ENCODE data around the gene CGB1.
"Not testable (repeated sequence)": the region's sequence is repeated elsewhere in the genome, so short reads cannot be mapped to it uniquely, and the experiment has no call there.

Gene CGB1

GRCh38 chr19:49020931-49021895 is 15.5 kb downstream of the CGB1 start:
- no peak for DNase-seq

DNA sequence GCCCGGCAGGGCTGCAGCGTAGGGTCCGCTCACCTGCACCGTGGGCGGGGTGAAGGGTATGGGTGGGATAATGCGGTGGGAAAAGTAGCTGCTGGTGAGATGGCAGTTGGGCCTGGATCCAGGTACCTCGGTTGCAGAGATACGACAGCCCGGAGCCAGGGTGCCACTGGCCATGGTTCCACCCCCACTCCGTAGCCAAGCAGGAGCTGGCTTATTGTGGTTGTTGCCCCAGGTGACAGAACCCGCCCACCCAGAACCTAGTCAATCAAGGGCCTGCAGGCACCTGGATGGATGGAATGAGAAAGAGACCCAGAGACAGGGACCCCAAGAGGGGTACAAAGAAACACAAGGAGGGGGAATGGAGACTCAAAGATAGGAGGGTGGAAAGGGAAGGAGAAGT is 16.4 kb downstream of the CGB1 start:
- no peak for DNase-seq

DNA sequence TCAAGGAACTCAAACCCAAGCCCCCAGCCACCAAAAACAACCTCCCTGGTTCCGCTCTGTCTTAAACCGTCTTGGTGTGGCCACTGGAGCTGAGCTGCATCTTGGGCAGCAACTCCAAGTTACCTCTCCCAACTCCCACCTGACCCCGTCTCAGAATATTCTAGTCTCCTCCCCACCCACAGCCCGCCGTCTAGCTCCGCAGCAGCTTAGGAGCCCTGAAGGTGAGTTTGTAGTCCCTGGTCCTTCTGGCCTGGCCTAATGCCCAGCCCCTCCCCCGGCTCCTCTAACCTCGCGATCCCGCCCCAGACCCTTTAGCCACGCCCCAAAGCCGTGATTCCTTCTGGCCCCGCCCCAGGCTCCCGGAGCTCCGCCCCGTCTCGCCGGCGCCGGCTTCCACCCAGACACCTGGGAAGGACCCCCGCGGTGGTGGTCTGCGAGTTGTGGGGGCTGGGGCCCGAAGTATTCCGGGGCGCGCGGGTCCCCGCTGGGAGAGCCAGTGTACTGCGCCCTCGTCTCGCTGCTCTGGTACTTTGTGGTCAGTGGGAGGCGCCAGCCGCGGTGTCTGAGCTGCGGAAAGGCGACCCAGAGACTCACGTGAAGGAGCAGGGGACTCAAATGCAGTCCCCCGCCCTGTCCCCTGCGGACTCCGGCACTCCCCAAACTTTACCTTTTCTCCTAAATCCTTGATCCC is 17.3 kb downstream of the CGB1 start:
- no peak for DNase-seq

DNA sequence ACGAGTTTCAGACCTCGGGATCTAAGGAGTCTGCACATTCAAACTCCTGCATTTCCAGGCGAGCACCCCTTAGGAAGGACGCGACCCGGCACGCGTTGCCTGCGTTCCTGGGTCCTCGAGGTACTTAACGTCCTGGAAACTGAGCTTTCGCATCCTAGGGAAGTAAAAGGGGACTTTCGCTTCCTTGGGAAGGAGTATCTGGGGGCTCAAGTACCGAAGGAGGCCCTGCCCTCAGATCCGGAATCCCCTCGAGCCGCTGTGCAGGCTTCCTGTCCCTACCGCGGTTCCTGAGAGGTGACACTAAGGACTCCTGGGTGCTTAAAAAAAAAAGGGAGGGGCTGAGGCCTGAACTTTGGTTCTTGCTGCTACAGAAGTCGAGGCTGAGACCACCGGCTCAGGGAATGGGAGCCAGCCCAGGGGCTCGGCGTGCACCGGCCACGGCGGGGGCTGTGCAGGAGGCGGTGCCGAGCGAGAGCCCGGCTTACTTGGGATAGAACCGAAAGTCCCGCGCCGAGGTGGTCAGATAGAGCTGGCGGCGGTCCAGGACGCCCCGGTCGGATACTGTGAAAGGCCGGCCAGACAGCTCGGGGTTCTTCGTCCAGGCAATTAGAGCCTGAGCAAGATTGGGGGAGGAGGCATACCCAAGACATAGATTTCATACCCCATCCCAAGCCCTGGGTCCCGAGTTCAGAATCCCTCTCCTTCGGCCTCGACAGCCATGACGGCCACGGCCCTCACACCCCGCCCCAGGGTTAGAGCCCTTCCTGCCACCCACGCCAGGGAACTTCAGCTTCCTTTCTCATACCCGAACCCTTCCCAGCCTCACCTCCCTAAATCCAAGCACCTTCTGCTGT is 18.1 kb downstream of the CGB1 start:
- DNase-seq, result not testable (repeated sequence)

DNA sequence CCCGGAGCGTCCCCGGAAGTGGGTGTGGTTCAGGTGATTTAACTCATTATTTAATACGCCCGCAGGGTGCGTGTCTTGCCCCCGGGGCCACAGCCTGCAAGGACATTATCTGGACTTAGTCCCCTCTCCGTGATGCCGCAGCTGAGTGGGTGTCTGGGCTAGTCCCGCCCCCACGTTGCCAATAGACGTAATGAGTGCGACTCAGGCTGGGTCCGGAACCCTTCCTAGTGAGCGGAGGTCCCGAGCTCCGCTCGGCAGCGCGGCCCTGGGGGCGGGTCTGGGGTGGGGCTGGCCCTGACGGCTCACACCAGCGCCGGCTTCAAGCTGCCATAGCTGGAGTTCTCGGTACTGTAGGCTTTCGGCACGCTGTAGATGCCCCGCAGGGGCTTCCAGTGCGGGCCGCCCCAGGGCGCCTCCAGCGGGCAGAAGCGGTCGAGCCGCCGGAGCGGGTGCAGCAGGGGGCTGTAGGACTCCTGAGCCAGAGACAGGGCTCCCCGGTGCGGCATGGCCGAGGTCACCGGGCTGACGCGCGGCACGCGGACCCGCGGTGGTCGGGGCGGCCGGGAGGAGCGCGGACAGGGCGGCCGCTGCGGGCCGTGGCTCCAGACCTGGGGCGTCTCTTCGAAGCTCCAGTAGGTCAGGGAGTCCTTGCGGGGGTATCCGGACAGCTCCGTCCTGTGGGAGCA is 18.9 kb downstream of the CGB1 start:
- no peak for DNase-seq

DNA sequence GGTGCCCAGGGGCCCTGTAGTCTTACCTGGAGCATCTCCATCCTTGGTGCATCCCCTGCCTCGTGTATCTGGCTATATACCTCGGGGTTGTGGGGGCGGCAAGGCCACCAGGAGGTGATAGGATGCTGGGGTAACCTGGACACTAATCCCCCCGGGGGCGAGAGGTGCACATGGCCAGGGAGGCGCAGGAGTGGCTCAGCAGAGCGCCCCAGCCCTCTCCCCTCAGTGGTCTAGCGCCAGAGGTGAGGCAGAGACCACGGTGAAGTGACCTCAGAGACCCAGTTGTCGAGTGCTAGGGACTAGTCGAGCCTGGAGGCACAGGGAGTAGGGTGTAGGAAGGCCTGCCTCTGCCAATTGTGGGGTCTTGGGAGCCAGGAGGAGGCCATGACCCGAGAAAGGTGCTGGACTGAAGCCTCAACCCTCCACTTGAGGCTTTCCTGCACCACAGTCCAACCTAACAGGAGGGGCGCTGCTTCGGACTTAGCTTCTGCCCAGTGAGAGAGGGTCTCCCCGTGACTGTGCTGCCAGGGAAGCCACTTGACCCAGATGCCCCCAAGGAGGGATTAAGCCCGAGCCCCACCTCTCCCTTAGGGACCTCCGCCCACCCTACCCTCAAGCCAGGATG is 19.5 kb downstream of the CGB1 start, which contains the start of gene LHB:
Gene LHB (minus strand): TSS at position 51 of the 625 bp plus-strand sequence. CDS start 10 bp downstream, at position 41.
- DNase-seq, result no peak

DNA sequence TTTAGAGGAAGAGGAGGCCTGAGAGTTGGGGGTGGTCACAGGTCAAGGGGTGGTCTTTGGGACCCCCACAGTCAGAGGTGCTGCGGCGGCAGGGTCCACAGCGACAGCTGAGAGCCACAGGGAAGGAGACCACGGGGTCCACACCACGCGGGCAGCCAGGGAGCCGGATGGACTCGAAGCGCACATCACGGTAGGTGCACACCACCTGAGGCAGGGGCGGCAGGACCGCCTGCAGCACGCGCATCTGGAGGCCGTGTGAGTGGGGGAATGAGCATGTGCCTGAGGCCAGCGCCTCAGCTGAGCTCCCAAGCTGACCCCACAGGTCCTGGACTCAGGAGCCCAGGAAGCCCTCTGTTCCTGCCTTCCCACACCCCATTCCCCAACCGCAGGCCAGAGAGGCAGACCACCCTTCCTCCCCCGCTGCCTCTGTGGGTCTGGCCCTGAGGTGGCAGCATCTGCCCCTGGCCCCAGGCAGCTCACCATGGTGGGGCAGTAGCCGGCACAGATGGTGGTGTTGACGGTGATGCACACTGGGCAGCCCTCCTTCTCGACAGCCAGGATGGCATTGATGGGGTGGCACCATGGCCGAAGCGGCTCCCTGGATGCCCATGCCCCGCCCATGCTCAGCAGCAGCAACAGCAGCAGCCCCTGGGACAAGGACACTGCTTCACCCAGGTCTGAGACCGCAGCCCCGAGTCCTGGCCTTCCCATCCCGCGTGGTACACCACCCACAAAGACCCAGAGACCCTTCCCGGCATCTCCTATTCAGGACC is 20.4 kb downstream of the CGB1 start:
- DNase-seq, result no peak

GRCh38 chr19:49014870-49015255 is 21.8 kb downstream of the CGB1 start:
- DNase-seq, result no peak

- DNase-seq, result no peak
Measured at GRCh38 chr19:49014123-49014869, 22.4 kb downstream of the CGB1 start.

- DNase-seq, result no peak
Measured at GRCh38 chr19:49011194-49011593, 25.5 kb downstream of the CGB1 start.

GRCh38 chr19:49010453-49010852 is 26.2 kb downstream of the CGB1 start:
- DNase-seq, result no peak

GRCh38 chr19:49009828-49010227 is 26.9 kb downstream of the CGB1 start:
- no peak for DNase-seq

DNA sequence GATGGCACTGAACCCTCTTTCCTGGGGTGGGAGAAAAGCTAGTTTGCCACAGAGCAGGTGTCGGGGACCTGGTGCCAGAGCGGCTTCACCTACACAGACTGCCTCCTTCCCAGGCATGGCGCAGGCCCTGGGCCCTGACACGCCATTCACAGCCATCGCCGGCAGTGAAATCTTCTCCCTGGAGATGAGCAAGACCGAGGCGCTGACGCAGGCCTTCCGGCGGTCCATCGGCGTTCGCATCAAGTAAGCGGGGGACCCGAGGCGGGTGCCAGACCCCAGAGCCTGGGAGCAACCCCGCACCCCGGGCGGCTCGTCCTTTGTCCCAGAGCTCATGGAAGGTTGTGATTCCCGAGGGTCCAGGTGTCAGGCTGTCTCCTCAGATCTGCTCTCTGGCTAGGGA is 29.8 kb downstream of the CGB1 start:
- no peak for DNase-seq

DNA sequence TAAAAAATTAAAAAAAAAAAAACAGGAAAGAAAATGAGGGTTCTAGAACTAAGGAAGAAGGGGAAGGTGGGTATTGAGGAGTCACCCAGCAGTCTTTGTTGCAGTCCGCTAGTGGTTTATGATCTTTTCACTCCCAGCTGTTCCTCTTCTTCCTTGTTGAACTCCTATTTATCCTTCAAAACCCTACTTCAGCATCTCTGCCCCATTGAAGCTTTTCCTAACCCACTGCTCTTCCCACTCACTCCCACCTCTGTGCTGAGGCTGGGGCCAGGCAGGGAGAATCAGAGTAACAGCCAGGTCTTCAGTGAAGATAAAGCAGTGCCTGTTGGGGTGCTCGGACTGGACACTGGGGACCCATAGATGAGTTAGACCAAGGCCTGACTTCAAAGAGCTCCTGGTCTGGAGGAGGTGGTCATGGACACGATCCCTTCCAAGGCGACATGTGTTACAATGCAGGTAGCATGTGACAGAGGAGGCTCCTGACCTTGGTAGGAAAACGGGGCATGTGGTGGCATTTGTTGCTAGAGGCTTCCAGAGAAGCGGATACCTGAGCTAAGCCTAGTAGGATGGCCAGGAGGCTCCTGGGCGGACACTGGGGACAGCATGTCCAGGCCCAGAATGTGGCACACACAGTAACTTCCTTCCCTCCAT is 31.6 kb downstream of the CGB1 start:
- no peak for DNase-seq

DNA sequence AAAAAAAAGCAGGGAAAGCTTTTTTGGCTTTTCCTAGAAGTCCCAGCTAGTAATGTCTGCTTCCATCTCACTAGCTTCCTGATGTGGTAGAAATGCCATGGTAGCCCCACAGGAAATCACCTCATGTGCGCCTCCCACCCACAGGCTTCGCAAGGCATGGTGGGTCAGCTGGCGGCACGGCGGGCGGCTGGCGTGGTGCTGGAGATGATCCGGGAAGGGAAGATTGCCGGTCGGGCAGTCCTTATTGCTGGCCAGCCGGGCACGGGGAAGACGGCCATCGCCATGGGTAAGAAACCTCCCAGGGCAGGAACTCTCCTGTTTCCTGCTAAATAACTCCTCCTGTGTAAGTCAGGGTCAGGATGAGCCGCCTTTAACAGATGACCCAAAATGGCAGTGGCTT is 32.6 kb downstream of the CGB1 start:
- DNase-seq, result no peak

DNA sequence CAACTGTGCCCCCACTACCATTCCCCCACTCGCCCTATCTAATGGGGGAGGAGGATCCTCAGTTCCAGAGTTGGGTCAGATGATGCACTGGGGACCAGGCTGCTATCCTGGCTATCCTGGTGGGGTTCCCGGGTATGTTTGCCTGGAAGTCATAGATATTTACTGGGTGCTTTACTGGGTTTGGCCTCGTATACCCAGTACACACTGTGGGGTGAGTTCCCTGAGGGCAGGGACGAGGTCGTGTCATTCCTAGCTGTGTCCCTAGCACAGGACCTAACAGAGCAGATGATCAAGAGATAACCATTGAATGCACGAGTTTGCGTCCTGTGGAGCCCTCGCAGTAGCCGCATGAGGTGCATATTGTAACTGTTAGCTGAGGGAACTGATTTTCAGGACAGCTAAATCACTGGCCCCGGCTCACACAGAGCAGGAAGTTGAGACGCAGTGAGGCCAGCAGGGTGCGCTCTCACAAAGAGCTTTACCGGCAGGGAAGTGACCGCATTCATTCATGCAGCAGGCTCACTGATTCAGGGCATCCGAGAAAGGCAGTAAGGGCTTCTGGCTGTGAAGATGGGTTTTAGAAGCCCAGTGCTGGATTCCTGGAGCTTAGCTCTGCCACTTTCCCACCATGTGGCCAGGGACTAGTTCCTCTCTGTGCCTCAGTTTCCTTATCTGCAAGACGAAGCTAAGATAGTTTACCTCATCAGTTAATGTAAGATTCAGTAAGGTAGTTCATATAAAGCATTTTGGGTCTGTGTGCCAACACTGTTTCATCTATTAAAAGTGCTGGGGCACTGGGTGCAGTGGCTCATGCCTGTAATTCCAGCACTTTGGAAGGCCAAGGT is 37.0 kb downstream of the CGB1 start:
- no peak for DNase-seq

- DNase-seq, result no peak
Measured at GRCh38 chr19:48997972-48998371, 38.7 kb downstream of the CGB1 start.

DNA sequence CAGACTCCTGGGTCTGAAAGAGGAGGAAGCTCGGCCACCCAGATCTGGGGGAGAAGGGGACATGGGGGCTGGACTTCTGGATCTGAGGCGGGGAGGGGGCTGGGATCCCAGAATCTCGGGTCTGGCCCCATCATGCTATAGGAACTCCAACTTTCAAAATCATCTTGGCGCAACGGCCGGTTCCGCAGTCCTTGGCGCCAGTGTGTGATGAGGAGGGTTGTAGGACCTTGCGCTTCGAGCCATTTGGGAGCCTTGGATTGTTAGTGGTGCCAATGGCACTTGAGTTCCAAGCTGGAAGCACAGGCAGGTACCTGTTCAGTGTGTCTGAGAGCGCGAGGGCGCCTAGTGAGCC is 42.7 kb downstream of the CGB1 start:
- DNase-seq, result no peak
